ENCODE results near the gene STMN3. TPM values are rescaled to one million over a fixed set of nuclear protein-coding genes. Genes with fewer than 3 reads are reported as not detected.
"Not testable (repeated sequence)": the region's sequence is repeated elsewhere in the genome, so short reads cannot be mapped to it uniquely, and the experiment has no call there.

Gene STMN3
- polyA plus RNA-seq, 2 donors = 3.7 to 6.1 TPM

DNA sequence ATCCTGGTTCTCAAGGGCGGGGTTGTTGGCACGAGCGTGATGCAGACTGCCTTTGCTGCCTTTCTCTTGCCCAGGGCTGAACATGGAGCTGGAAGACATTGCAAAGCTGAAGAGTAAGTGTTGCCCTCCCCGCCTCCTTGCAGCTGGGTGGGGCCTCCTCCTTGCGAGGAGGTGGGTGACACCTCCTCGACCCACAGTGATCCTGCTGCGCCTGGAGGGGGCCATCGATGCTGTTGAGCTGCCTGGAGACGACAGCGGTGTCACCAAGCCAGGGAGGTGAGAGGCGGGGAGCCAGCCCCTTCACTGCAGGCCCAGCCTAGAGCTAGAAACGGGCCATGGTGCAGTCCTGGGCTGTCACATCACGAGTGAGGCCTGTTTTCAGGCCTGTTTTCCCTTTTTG, 24.8 kb upstream of the STMN3 start:
- peaks cover 4 to 10% of the 10 kb centered on the region in 2 donors for H3K36me3 ChIP-seq (ENCODE audit: control insufficient read depth in 2 of 2, insufficient read depth in 2 of 2, low read length in 1 of 2)

GRCh38 chr20:63675681-63676368, 22.6 kb upstream of the STMN3 start:
- H3K4me1 ChIP-seq (ENCODE audit: control insufficient read depth in 2 of 2, insufficient read depth in 2 of 2, low read length in 1 of 2) = no peaks in the 10 kb centered on the region
- H3K27ac ChIP-seq (ENCODE audit: low read depth in 2 of 2, low read length in 1 of 2) = no peak overlapping the region
- H3K9me3 ChIP-seq (ENCODE audit: control insufficient read depth in 2 of 2, insufficient read depth in 1 of 2, low read depth in 1 of 2, low read length in 1 of 2) = no peaks in the 10 kb centered on the region
- no peak overlapping the region for H3K4me3 ChIP-seq (ENCODE audit: low read depth in 1 of 2, low read length in 2 of 2)
- no peaks in the 10 kb centered on the region for H3K27me3 ChIP-seq (ENCODE audit: control insufficient read depth in 1 of 2, insufficient read depth in 2 of 2, low read length in 2 of 2)
- WGBS, 2 donors = 94 to 95% methylated on average over 19 to 20 of the region's 20 CpGs
- H3K36me3 ChIP-seq (ENCODE audit: control insufficient read depth in 2 of 2, insufficient read depth in 2 of 2, low read length in 1 of 2) = peaks cover 4 to 17% of the 10 kb centered on the region in 2 donors

More for the DNA sequence above, 24.8 kb upstream of the STMN3 start:
- Histone ChIP-seq H3K27ac (ENCODE audit: low read depth in 2 of 2, low read length in 1 of 2) (no peak overlapping the region), H3K4me1 (ENCODE audit: control insufficient read depth in 2 of 2, insufficient read depth in 2 of 2, low read length in 1 of 2) (peaks cover 6 to 12% of the 10 kb centered on the region in 2 donors), H3K27me3 (ENCODE audit: control insufficient read depth in 1 of 2, insufficient read depth in 2 of 2, low read length in 2 of 2) (no peaks in the 10 kb centered on the region), H3K9me3 (ENCODE audit: control insufficient read depth in 2 of 2, insufficient read depth in 1 of 2, low read depth in 1 of 2, low read length in 1 of 2) (no peaks in the 10 kb centered on the region), H3K4me3 (ENCODE audit: low read depth in 1 of 2, low read length in 2 of 2) (no peak overlapping the region)
- WGBS, 2 donors = 68 to 81% methylated on average over 13 of the region's 13 CpGs

DNA sequence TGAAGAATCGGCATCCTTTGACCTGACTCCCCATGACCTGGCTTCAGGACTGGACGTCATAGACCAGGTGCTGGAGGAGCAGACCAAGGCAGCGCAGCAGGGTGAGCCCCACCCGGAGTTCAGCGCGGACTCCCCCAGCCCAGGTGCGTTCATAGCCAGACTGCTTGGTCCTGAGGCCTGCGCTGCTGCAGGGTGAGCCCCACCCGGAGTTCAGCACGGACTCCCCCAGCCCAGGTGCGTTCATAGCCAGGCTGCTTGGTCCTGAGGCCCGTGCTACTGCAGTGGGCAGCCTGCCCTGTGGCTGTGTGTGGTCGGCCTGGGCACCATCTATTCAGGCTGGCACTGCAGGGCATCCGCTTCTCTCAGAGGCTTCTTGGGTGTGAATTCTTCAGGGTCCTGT, 20.7 kb upstream of the STMN3 start:
- 95 to 97% methylated on average over 14 of the region's 14 CpGs for WGBS, 2 donors
- no peak overlapping the region for H3K4me3 ChIP-seq (ENCODE audit: low read depth in 1 of 2, low read length in 2 of 2)
- H3K4me1 ChIP-seq (ENCODE audit: control insufficient read depth in 2 of 2, insufficient read depth in 2 of 2, low read length in 1 of 2) = no peaks in the 10 kb centered on the region
- H3K9me3 ChIP-seq (ENCODE audit: control insufficient read depth in 2 of 2, insufficient read depth in 1 of 2, low read depth in 1 of 2, low read length in 1 of 2) = no peaks in the 10 kb centered on the region
- H3K36me3 ChIP-seq (ENCODE audit: control insufficient read depth in 2 of 2, insufficient read depth in 2 of 2, low read length in 1 of 2) = peaks cover 4 to 17% of the 10 kb centered on the region in 2 donors
- no peaks in the 10 kb centered on the region for H3K27me3 ChIP-seq (ENCODE audit: control insufficient read depth in 1 of 2, insufficient read depth in 2 of 2, low read length in 2 of 2)
- no peak overlapping the region for H3K27ac ChIP-seq (ENCODE audit: low read depth in 2 of 2, low read length in 1 of 2)

GRCh38 chr20:63672666-63673065, 19.4 kb upstream of the STMN3 start:
- Histone ChIP-seq H3K9me3 (ENCODE audit: control insufficient read depth in 2 of 2, insufficient read depth in 1 of 2, low read depth in 1 of 2, low read length in 1 of 2) (no peaks in the 10 kb centered on the region), H3K4me1 (ENCODE audit: control insufficient read depth in 2 of 2, insufficient read depth in 2 of 2, low read length in 1 of 2) (no peaks in the 10 kb centered on the region), H3K36me3 (ENCODE audit: control insufficient read depth in 2 of 2, insufficient read depth in 2 of 2, low read length in 1 of 2) (peaks cover 10 to 24% of the 10 kb centered on the region in 2 donors), H3K27ac (ENCODE audit: low read depth in 2 of 2, low read length in 1 of 2) (no peak overlapping the region), H3K4me3 (ENCODE audit: low read depth in 1 of 2, low read length in 2 of 2) (no peak overlapping the region), H3K27me3 (ENCODE audit: control insufficient read depth in 1 of 2, insufficient read depth in 2 of 2, low read length in 2 of 2) (no peaks in the 10 kb centered on the region)
- WGBS, 2 donors = 94 to 95% methylated on average over 10 of the region's 10 CpGs

DNA sequence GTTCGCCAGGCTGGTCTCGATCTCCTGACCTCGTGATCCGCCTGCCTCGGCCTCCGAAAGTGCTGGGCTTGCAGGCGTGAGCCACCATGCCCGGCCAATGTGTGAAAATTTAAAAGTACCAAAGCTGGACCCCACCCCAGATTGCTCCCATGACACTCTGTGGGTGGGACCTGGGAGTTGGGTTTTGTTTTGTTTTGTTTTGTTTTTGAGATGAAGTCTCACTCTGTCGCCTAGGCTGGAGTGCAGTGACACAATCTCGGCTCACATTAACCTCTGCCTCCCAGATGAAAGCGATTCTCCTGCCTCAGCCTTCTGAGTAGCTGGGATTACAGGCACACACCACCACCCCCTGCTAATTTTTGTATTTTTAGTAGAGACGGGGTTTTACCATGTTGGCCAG, 18.5 kb upstream of the STMN3 start:
- H3K4me3 ChIP-seq (ENCODE audit: low read depth in 1 of 2, low read length in 2 of 2); H3K27me3 ChIP-seq (ENCODE audit: control insufficient read depth in 1 of 2, insufficient read depth in 2 of 2, low read length in 2 of 2); H3K27ac ChIP-seq (ENCODE audit: low read depth in 2 of 2, low read length in 1 of 2); H3K9me3 ChIP-seq (ENCODE audit: control insufficient read depth in 2 of 2, insufficient read depth in 1 of 2, low read depth in 1 of 2, low read length in 1 of 2); H3K4me1 ChIP-seq (ENCODE audit: control insufficient read depth in 2 of 2, insufficient read depth in 2 of 2, low read length in 1 of 2): not testable (repeated sequence)
- peaks cover 10 to 32% of the 10 kb centered on the region in 2 donors for H3K36me3 ChIP-seq (ENCODE audit: control insufficient read depth in 2 of 2, insufficient read depth in 2 of 2, low read length in 1 of 2)
- WGBS, 2 donors = 93 to 95% methylated on average over 12 of the region's 12 CpGs

DNA sequence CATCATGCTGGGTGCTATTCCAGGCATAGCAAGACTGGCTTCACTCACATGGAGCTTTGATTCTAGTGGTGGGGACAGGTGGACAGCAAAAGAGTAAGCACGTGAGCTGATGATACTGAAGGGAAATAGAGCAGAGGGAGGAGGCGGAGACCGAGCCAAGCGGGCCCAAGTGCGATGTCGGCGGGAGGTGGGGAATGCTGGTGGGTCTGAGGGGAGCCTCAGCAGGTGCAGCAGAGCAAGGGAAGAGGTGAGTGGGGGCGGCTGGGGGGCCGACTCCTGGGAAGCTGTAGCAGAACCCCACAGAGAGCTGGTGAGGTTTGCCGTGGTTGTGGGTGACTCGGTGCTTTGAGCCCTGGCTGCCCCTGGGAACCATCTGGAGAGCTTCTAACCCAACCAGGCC, 15.1 kb upstream of the STMN3 start:
- no peaks in the 10 kb centered on the region for H3K27me3 ChIP-seq (ENCODE audit: control insufficient read depth in 1 of 2, insufficient read depth in 2 of 2, low read length in 2 of 2)
- no peaks in the 10 kb centered on the region for H3K4me1 ChIP-seq (ENCODE audit: control insufficient read depth in 2 of 2, insufficient read depth in 2 of 2, low read length in 1 of 2)
- H3K36me3 ChIP-seq (ENCODE audit: control insufficient read depth in 2 of 2, insufficient read depth in 2 of 2, low read length in 1 of 2) = peaks cover 5 to 41% of the 10 kb centered on the region in 2 donors
- no peak overlapping the region for H3K4me3 ChIP-seq (ENCODE audit: low read depth in 1 of 2, low read length in 2 of 2)
- H3K27ac ChIP-seq (ENCODE audit: low read depth in 2 of 2, low read length in 1 of 2) = no peak overlapping the region
- no peaks in the 10 kb centered on the region for H3K9me3 ChIP-seq (ENCODE audit: control insufficient read depth in 2 of 2, insufficient read depth in 1 of 2, low read depth in 1 of 2, low read length in 1 of 2)
- WGBS, 2 donors = 96% methylated on average over 11 of the region's 11 CpGs

DNA sequence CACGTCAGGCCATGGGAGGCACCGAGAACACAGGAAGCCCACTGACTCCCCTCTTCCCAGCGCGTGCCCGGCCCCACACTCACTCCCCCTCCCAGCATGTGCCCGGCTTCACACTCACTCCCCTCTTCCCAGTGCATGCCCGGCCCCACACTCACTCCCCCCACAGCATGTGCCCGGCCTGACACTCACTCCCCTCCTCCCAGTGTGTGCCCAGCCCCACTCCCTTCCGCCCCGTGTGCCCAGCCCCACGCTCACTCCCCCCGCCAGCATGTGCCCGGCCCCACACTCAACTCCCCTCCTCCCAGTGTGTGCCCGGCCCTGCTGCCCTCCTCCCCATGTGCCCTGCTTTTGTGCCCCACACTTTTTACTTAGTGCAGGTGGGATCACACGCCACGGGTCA, 14.6 kb upstream of the STMN3 start:
- H3K4me1 ChIP-seq (ENCODE audit: control insufficient read depth in 2 of 2, insufficient read depth in 2 of 2, low read length in 1 of 2) = no peaks in the 10 kb centered on the region
- H3K27me3 ChIP-seq (ENCODE audit: control insufficient read depth in 1 of 2, insufficient read depth in 2 of 2, low read length in 2 of 2) = no peaks in the 10 kb centered on the region
- H3K27ac ChIP-seq (ENCODE audit: low read depth in 2 of 2, low read length in 1 of 2) = no peak overlapping the region
- no peak overlapping the region for H3K4me3 ChIP-seq (ENCODE audit: low read depth in 1 of 2, low read length in 2 of 2)
- H3K36me3 ChIP-seq (ENCODE audit: control insufficient read depth in 2 of 2, insufficient read depth in 2 of 2, low read length in 1 of 2) = peaks cover 5 to 45% of the 10 kb centered on the region in 2 donors
- WGBS, 2 donors = 93 to 94% methylated on average over 16 of the region's 16 CpGs
- no peaks in the 10 kb centered on the region for H3K9me3 ChIP-seq (ENCODE audit: control insufficient read depth in 2 of 2, insufficient read depth in 1 of 2, low read depth in 1 of 2, low read length in 1 of 2)

DNA sequence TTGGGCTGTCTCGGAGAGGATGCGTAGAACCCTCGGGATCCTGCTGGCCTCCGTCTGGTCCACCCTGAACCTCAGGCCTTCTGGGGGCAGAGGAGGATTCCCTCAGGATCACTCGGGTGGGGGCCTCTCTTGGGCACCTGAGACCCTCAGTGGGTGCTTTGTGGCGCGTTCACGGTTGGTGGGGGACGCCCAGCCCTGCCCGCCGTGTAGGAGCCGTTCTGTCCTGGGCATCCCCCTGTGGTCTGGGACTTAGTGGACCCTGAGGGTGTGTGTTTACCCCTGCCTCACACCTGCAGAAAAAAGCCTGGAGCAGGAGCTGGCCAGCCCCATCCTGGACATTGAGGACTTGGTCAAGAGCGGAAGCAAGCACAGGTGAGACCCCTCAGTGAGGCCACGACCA, 12.5 kb upstream of the STMN3 start:
- Histone ChIP-seq H3K4me1 (ENCODE audit: control insufficient read depth in 2 of 2, insufficient read depth in 2 of 2, low read length in 1 of 2) (no peaks in the 10 kb centered on the region), H3K27me3 (ENCODE audit: control insufficient read depth in 1 of 2, insufficient read depth in 2 of 2, low read length in 2 of 2) (no peaks in the 10 kb centered on the region), H3K27ac (ENCODE audit: low read depth in 2 of 2, low read length in 1 of 2) (no peak overlapping the region), H3K9me3 (ENCODE audit: control insufficient read depth in 2 of 2, insufficient read depth in 1 of 2, low read depth in 1 of 2, low read length in 1 of 2) (no peaks in the 10 kb centered on the region), H3K36me3 (ENCODE audit: control insufficient read depth in 2 of 2, insufficient read depth in 2 of 2, low read length in 1 of 2) (peaks cover 9 to 55% of the 10 kb centered on the region in 2 donors), H3K4me3 (ENCODE audit: low read depth in 1 of 2, low read length in 2 of 2) (no peak overlapping the region)
- 94 to 95% methylated on average over 14 of the region's 14 CpGs for WGBS, 2 donors

GRCh38 chr20:63664861-63665594, 11.8 kb upstream of the STMN3 start:
- Histone ChIP-seq H3K9me3 (ENCODE audit: control insufficient read depth in 2 of 2, insufficient read depth in 1 of 2, low read depth in 1 of 2, low read length in 1 of 2) (no peaks in the 10 kb centered on the region), H3K4me3 (ENCODE audit: low read depth in 1 of 2, low read length in 2 of 2) (no peak overlapping the region), H3K36me3 (ENCODE audit: control insufficient read depth in 2 of 2, insufficient read depth in 2 of 2, low read length in 1 of 2) (peaks cover 9 to 55% of the 10 kb centered on the region in 2 donors), H3K4me1 (ENCODE audit: control insufficient read depth in 2 of 2, insufficient read depth in 2 of 2, low read length in 1 of 2) (no peaks in the 10 kb centered on the region), H3K27me3 (ENCODE audit: control insufficient read depth in 1 of 2, insufficient read depth in 2 of 2, low read length in 2 of 2) (no peaks in the 10 kb centered on the region), H3K27ac (ENCODE audit: low read depth in 2 of 2, low read length in 1 of 2) (no peak overlapping the region)
- 73 to 76% methylated on average over 16 to 18 of the region's 18 CpGs for whole genome bisulfite sequencing, 2 donors
